H1 (cell line): ENCODE results near the gene MXD3. TPM values are rescaled to one million over a fixed set of nuclear protein-coding genes. Genes with fewer than 3 reads are reported as not detected.

Source experiments
- CTCF ChIP-seq, 3 experiments: IDR thresholded peaks; 1 replicate in 2 of 3; 2 replicates in 1 of 3; pipeline versions ENCODE4 v1.5.1 to v1.6.1; 2011; ENCODE audit warnings: low read length in 3 of 3, mild to moderate bottlenecking in 3 of 3, inconsistent platforms in 2 of 3, low read depth in 1 of 3, moderate library complexity in 1 of 3; ENCODE audit not compliant: insufficient read depth in 1 of 3; ENCODE audit errors: control extremely low read depth in 1 of 3
- RAD21 ChIP-seq, 2 experiments: IDR thresholded peaks in 1 of 2; conservative IDR thresholded peaks in 1 of 2; 2 replicates each; pipeline ENCODE4 v1.6.1; 2011; ENCODE audit warnings: low read depth in 2 of 2, low read length in 2 of 2, improper control_type of control experiment in 1 of 2, inconsistent platforms in 1 of 2, mild to moderate bottlenecking in 1 of 2, moderate library complexity in 1 of 2
- polyA plus RNA-seq, 7 experiments: library from polyadenylated mRNA; depleted of rRNA in 3 of 7; stranded (reverse) in 5 of 7; unstranded in 2 of 7; fragments of >200 nt in 5 of 7; fragments of 200-250 nt in 2 of 7; gene quantifications; 1 replicate in 5 of 7; 2 replicates in 1 of 7; 4 replicates in 1 of 7; pipeline versions ENCODE4 v1.2.1 to v1.2.3, GENCODE V29; 2011 to 2013; ENCODE audit warnings: missing spikeins in 2 of 7, mixed read lengths in 2 of 7
- total RNA-seq: library from RNA; stranded (reverse); fragmentation: NEBNext Ultra II Directional; extraction: Animal tissue kit (Norgen Biotek cat#: 25700); gene quantifications from 2 replicates; pipeline ENCODE4 v1.2.1, GENCODE V29; 2021

MXD3 gene
- total and polyA plus RNA-seq, 2 of the 8 experiments (the other 6 are each of a cell fraction or from before 2014, with no cell fraction given): 6.5 to 7.7 TPM

- TF ChIP-seq RAD21 (IDR thresholded peaks at IDR 0.05 in 1 of 2, conservative IDR thresholded peaks at IDR 0.05 in 1 of 2; ENCODE audit: low read depth in 2 of 2, low read length in 2 of 2) (no peak), CTCF (IDR thresholded peaks at IDR 0.05; ENCODE audit: control extremely low read depth in 1 of 3, insufficient read depth in 1 of 3, low read depth in 1 of 3, low read length in 3 of 3) (no peak)
- TF ChIP-seq, all 59 proteins: peak for 0
These were observed 41.7 kb downstream of the MXD3 start (continued) for GRCh38 chr5:177269976-177270375.
